CD4-positive, alpha-beta T cell (primary cell): Measurements from ENCODE around the gene ZBTB39. TPM values are rescaled to one million over a fixed set of nuclear protein-coding genes. Genes with fewer than 3 reads are reported as not detected.

Experiments used
- ATAC-seq: fragments of 200-7000 bp; cut with Tn5 transposase; one replicate; pipeline ENCODE4 v1.10.0; 2022; ENCODE audit warnings: mild to moderate bottlenecking; ENCODE audit not compliant: poor library complexity
- CTCF ChIA-PET: fragments of 350-600 bp; sonication (Branson Sonifier 250); formaldehyde crosslinking; loops from one replicate; lab custom pipeline; 2021; ENCODE audit warnings: antibody characterized with exemption, inconsistent platforms; lab: Charles Lee
- POLR2A ChIA-PET: fragments of 350-600 bp; sonication (Branson Sonifier 250); formaldehyde crosslinking; loops from one replicate; lab custom pipeline; 2021; ENCODE audit warnings: antibody characterized with exemption, inconsistent platforms; lab: Charles Lee
- DNase-seq, 14 experiments: peaks; one replicate each; pipeline ENCODE4 v3.0.0-alpha.2; 2013 to 2020; ENCODE audit warnings: mixed read lengths in 2 of 14
- H3K27ac ChIP-seq, 2 donors: one replicate each; pipeline versions ENCODE4 v1.5.1 to v1.7.0; 2013; ENCODE audit warnings: low read length in 2 of 2, low read depth in 1 of 2, mild to moderate bottlenecking in 1 of 2
- H3K27me3 ChIP-seq, 2 experiments: 1 replicate in 1 of 2; 2 replicates in 1 of 2; pipeline versions ENCODE4 v1.6.1 to v1.7.0; 2013; ENCODE audit warnings: low read length in 2 of 2, control low read depth in 1 of 2, mild to moderate bottlenecking in 1 of 2, moderate library complexity in 1 of 2; ENCODE audit not compliant: insufficient read depth in 2 of 2, control insufficient read depth in 1 of 2
- H3K36me3 ChIP-seq: one replicate; pipeline ENCODE4 v1.6.1; 2013; ENCODE audit warnings: low read length, control low read depth; ENCODE audit not compliant: insufficient read depth
- H3K4me1 ChIP-seq: one replicate; pipeline ENCODE4 v1.6.1; 2013; ENCODE audit warnings: low read length, control low read depth; ENCODE audit not compliant: insufficient read depth
- H3K4me3 ChIP-seq: one replicate; pipeline ENCODE4 v1.5.1; 2013; ENCODE audit warnings: mild to moderate bottlenecking, low read length, moderate library complexity
- H3K9me3 ChIP-seq, 2 experiments: 1 replicate in 1 of 2; 2 replicates in 1 of 2; pipeline versions ENCODE4 v1.6.1 to v1.7.0; 2013; ENCODE audit warnings: low read length in 2 of 2, mild to moderate bottlenecking in 2 of 2, control low read depth in 1 of 2, moderate library complexity in 1 of 2; ENCODE audit not compliant: control insufficient read depth in 1 of 2, insufficient read depth in 1 of 2
- H3K27ac Mint-ChIP-seq: one replicate; pipeline ENCODE4 v1.8.0; 2020; ENCODE audit warnings: mixed read lengths
- H3K27me3 Mint-ChIP-seq: one replicate; pipeline ENCODE4 v1.8.0; 2021; ENCODE audit warnings: mixed read lengths
- H3K36me3 Mint-ChIP-seq: one replicate; pipeline ENCODE4 v1.8.0; 2021; ENCODE audit warnings: low read depth, mixed read lengths
- H3K4me1 Mint-ChIP-seq: one replicate; pipeline ENCODE4 v1.8.0; 2021; ENCODE audit warnings: low read depth, mixed read lengths
- H3K4me3 Mint-ChIP-seq: one replicate; pipeline ENCODE4 v1.8.0; 2020; ENCODE audit warnings: mild to moderate bottlenecking, mixed read lengths
- H3K9me3 Mint-ChIP-seq: one replicate; pipeline ENCODE4 v1.8.0; 2020; ENCODE audit warnings: mixed read lengths
- CTCF ChIP-seq: fragments of 200-600 bp; IDR thresholded peaks from one replicate; pipeline ENCODE4 v1.8.0; 2022; ENCODE audit warnings: antibody characterized with exemption, mild to moderate bottlenecking
- intact Hi-C, 2 experiments: fragments of 100-400 bp; cut with DNase I in 1 of 2; cut with micrococcal nuclease in 1 of 2; formaldehyde crosslinking; loops; one replicate each; pipeline versions ENCODE4 v1.15.1 to v1.9.0; 2023 to 2025; cut with DNase I, micrococcal nuclease
- total RNA-seq, 174 experiments: library from RNA in 2 of 174; stranded (reverse) in 2 of 174; gene quantifications; one replicate each; pipeline ENCODE4 v1.2.3 and lab custom pipeline; 2021 to 2026

The ZBTB39 gene
- total RNA-seq, 2 experiments from 2014 or later = 6.9 to 8.0 TPM

DNA sequence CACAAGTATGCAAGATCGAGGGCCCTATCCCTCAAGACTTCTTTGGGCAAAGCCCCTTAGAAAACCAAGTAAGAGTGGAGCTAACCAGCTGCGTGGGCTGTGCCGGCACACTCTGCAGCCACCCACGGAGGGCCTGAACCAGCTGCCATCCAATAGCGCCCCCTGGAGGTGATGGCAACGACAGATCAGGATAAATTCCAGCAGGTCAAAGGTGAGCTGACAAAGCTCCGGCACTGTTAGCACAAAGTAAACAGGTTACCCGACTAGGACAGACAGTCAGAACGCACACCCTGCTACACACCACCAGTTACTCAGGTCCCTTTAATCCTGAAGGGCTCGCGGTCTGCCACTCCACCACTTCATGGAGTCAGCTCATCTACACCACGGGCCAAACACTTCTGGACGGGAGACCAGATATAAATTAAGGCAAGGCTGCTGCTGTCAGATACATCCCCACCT is 4.9 kb downstream of the ZBTB39 start:
- peak; percentile 47 to 86 (median 70) for DNase-seq
- POLR2A ChIA-PET = interaction anchor here (1.5 kb wide), 1 partner anchor 26 kb away, joined by 4 read pairs; no protein-coding TSS in a partner anchor
- Histone ChIP-seq H3K9me3 (no peaks in the 10 kb centered on the region), H3K27me3 (no peaks in the 10 kb centered on the region), H3K36me3 (peaks cover 57% of the 10 kb centered on the region), H3K27ac (no peak overlapping the region), H3K4me1 (peaks cover 38% of the 10 kb centered on the region), H3K4me3 (no peak overlapping the region)
- peak; percentile 73 for TF ChIP-seq CTCF
- peak; percentile 69 for ATAC-seq
- Mint-ChIP-seq H3K27me3 (no peaks in the 10 kb centered on the region), H3K9me3 (no peaks in the 10 kb centered on the region), H3K27ac (peak overlapping the region; percentile 44), H3K36me3 (peaks cover 86% of the 10 kb centered on the region), H3K4me1 (peaks cover 54% of the 10 kb centered on the region), H3K4me3 (peak overlapping the region; percentile 66)
- CTCF ChIA-PET = interaction anchor here (0.5 to 1.7 kb wide), 9 partner anchors 12 to 255 kb away, joined by 3 to 15 read pairs (median 3); no protein-coding TSS in a partner anchor
- intact Hi-C loops = loop anchor here in 1 of 2 experiments (5.0 kb wide), 1 partner anchor 244 kb away; no protein-coding TSS in a partner anchor

GRCh38 chr12:57000393-57000792 is 6.0 kb downstream of the ZBTB39 start:
- no peak overlapping the region for H3K4me3 Mint-ChIP-seq
- CTCF ChIA-PET = no interaction called here
- DNase-seq (no peak), ATAC-seq (no peak)
- H3K36me3 Mint-ChIP-seq = peaks cover 89% of the 10 kb centered on the region
- H3K4me3 ChIP-seq = no peak overlapping the region
- H3K36me3 ChIP-seq = peaks cover 57% of the 10 kb centered on the region
- no peaks in the 10 kb centered on the region for H3K9me3 Mint-ChIP-seq
- TF ChIP-seq CTCF = no peak
- H3K4me1 Mint-ChIP-seq = peaks cover 48% of the 10 kb centered on the region
- no peak overlapping the region for H3K27ac Mint-ChIP-seq
- no peaks in the 10 kb centered on the region for H3K9me3 ChIP-seq
- no peak overlapping the region for H3K27ac ChIP-seq
- POLR2A ChIA-PET = no interaction called here
- no peaks in the 10 kb centered on the region for H3K27me3 ChIP-seq
- intact Hi-C loops = loop anchor here in 1 of 2 experiments (5.0 kb wide), 1 partner anchor 243 kb away; no protein-coding TSS in a partner anchor
- no peaks in the 10 kb centered on the region for H3K27me3 Mint-ChIP-seq
- H3K4me1 ChIP-seq = peaks cover 32% of the 10 kb centered on the region

- ATAC-seq (no peak), DNase-seq (no peak)
- intact Hi-C loops = no loop called here
- H3K4me1 ChIP-seq = peaks cover 23% of the 10 kb centered on the region
- ChIA-PET CTCF (no interaction called here), POLR2A (no interaction called here)
- H3K36me3 Mint-ChIP-seq = peaks cover 79% of the 10 kb centered on the region
- peaks cover 56% of the 10 kb centered on the region for H3K36me3 ChIP-seq
- peaks cover 39% of the 10 kb centered on the region for H3K4me1 Mint-ChIP-seq
- no peaks in the 10 kb centered on the region for H3K27me3 Mint-ChIP-seq
- TF ChIP-seq CTCF = no peak
- H3K4me3 Mint-ChIP-seq = no peak overlapping the region
- H3K27ac Mint-ChIP-seq = peak overlapping the region; percentile 17
- no peak overlapping the region for H3K27ac ChIP-seq
- H3K27me3 ChIP-seq = no peaks in the 10 kb centered on the region
- no peaks in the 10 kb centered on the region for H3K9me3 Mint-ChIP-seq
- no peaks in the 10 kb centered on the region for H3K9me3 ChIP-seq
- no peak overlapping the region for H3K4me3 ChIP-seq
These were observed 6.9 kb downstream of the ZBTB39 start for GRCh38 chr12:56999456-56999855.
